HUES6 (cell line): Measurements from ENCODE around the gene CDK14.

Source experiments
- H3K27ac ChIP-seq: 2 replicates; pipeline ENCODE4 v1.7.0; 2013; ENCODE audit warnings: low read depth, mild to moderate bottlenecking, low read length, inconsistent platforms
- H3K27me3 ChIP-seq: 2 replicates; pipeline ENCODE4 v1.6.1; 2013; ENCODE audit warnings: low read length; ENCODE audit not compliant: control insufficient read depth, insufficient read depth
- H3K36me3 ChIP-seq: 2 replicates; pipeline ENCODE4 v1.6.1; 2013; ENCODE audit warnings: low read length; ENCODE audit not compliant: control insufficient read depth, insufficient read depth
- H3K4me1 ChIP-seq: 2 replicates; pipeline ENCODE4 v1.6.1; 2013; ENCODE audit warnings: low read length; ENCODE audit not compliant: control insufficient read depth, insufficient read depth
- H3K4me3 ChIP-seq: 2 replicates; pipeline ENCODE4 v1.5.1; 2013; ENCODE audit warnings: low read depth, low read length
- H3K9ac ChIP-seq: one replicate; pipeline ENCODE4 v1.6.1; 2013; ENCODE audit warnings: mild to moderate bottlenecking, low read length
- H3K9me3 ChIP-seq: 2 replicates; pipeline ENCODE4 v1.6.1; 2013; ENCODE audit warnings: low read depth, low read length; ENCODE audit not compliant: control insufficient read depth, insufficient read depth

The CDK14 gene

GRCh38 chr7:90595801-90596670 is at the start of gene CDK14:
Gene CDK14 (plus strand): TSS chr7:90596321. CDS start chr7:90596628, 307 bp downstream.
- H3K4me3 ChIP-seq: peak within 1 kb of the TSS; percentile 81
- H3K4me1 ChIP-seq: peaks cover 26% of the 10 kb centered on the region
- peak within 1 kb of the TSS; percentile 70; the same call in 1 of the 2 replicates for H3K27ac ChIP-seq
- H3K27me3 ChIP-seq: peaks cover 2% of the 10 kb centered on the region; the same call in 1 of the 2 replicates
- peak within 1 kb of the TSS; percentile 90 for H3K9ac ChIP-seq
- no peaks in the 10 kb centered on the region for H3K36me3 ChIP-seq
- H3K9me3 ChIP-seq: no peaks in the 10 kb centered on the region

DNA sequence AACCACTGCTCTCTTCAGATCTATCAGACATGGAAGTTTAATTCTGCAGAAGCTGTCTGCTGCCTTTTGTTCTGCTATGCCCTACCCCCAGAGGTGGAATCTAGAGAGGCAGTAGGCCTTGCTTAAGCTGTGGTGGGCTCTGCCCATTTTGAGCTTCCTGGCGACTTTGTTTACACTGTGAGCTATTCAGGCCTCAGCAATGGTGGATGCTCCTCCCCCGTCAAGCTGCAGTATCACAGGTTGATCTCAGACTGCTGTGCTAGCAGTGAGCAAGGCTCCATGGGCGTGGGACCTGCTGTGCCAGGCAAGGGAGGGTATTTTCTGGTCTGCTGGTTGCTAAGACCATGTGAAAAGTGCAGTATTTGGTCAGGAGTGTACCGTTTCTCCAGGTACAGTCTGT is 45.1 kb upstream of the CDK14 start:
- Histone ChIP-seq H3K9me3 (no peaks in the 10 kb centered on the region), H3K27me3 (no peaks in the 10 kb centered on the region), H3K4me3 (no peak overlapping the region), H3K9ac (no peak overlapping the region), H3K4me1 (peaks cover 7% of the 10 kb centered on the region), H3K27ac (no peak overlapping the region), H3K36me3 (no peaks in the 10 kb centered on the region)

- H3K4me1 ChIP-seq: peaks cover 7% of the 10 kb centered on the region
- H3K27ac ChIP-seq: no peak overlapping the region
- no peaks in the 10 kb centered on the region for H3K27me3 ChIP-seq
- H3K9me3 ChIP-seq: no peaks in the 10 kb centered on the region
- H3K9ac ChIP-seq: no peak overlapping the region
- H3K4me3 ChIP-seq: no peak overlapping the region
- no peaks in the 10 kb centered on the region for H3K36me3 ChIP-seq
Observed at GRCh38 chr7:90552521-90552920, 43.6 kb upstream of the CDK14 start.

DNA sequence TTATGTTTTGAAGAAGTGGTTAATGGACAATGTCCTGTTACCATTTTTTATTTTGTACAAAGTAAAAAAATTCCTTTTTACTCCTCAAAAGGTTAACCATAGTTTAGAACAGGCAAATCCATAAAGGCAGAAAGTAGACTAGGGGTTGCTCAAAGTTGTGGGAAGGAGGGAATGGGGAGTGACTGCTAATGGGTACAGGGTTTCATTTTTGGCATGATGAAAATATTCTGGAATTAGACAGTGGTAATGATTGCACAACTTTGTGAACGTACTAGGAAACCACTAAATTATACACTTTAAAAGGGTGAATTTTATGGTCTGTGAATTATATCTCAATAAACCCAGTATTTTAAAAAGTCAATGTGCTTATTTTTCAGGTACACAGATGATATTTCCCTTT is 35.4 kb upstream of the CDK14 start:
- Histone ChIP-seq H3K36me3 (no peaks in the 10 kb centered on the region), H3K27me3 (no peaks in the 10 kb centered on the region), H3K4me3 (no peak overlapping the region), H3K9ac (no peak overlapping the region), H3K27ac (no peak overlapping the region), H3K4me1 (no peaks in the 10 kb centered on the region), H3K9me3 (no peaks in the 10 kb centered on the region)

GRCh38 chr7:90563286-90563685 is 32.8 kb upstream of the CDK14 start:
- H3K36me3 ChIP-seq: no peaks in the 10 kb centered on the region
- no peaks in the 10 kb centered on the region for H3K9me3 ChIP-seq

DNA sequence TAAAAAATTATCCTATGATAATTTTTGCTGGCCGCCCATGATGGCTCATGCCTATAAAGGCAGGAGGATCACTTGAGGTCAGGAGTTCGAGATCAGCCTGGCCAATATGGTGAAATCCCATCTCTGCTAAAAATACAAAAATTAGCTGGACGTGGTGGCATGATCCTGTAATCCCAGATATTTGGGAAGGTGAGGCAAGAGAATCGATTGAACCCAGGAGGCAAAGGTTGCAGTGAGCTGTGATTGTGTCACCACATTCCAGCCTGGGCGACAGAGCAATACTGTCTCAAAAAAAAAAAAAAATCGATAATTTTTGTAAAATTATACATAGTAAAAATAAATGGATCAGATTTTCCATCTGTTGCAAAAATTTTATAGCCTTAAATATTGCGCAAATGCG is 31.7 kb upstream of the CDK14 start:
- Histone ChIP-seq H3K4me1 (no peaks in the 10 kb centered on the region), H3K36me3 (no peaks in the 10 kb centered on the region), H3K9ac (no peak overlapping the region), H3K9me3 (no peaks in the 10 kb centered on the region), H3K27me3 (no peaks in the 10 kb centered on the region), H3K4me3 (no peak overlapping the region), H3K27ac (no peak overlapping the region)

More at GRCh38 chr7:90563286-90563685, 32.8 kb upstream of the CDK14 start:
- H3K27ac ChIP-seq: no peak overlapping the region
- no peak overlapping the region for H3K4me3 ChIP-seq
- H3K27me3 ChIP-seq: no peaks in the 10 kb centered on the region
- no peaks in the 10 kb centered on the region for H3K4me1 ChIP-seq
- H3K9ac ChIP-seq: no peak overlapping the region

DNA sequence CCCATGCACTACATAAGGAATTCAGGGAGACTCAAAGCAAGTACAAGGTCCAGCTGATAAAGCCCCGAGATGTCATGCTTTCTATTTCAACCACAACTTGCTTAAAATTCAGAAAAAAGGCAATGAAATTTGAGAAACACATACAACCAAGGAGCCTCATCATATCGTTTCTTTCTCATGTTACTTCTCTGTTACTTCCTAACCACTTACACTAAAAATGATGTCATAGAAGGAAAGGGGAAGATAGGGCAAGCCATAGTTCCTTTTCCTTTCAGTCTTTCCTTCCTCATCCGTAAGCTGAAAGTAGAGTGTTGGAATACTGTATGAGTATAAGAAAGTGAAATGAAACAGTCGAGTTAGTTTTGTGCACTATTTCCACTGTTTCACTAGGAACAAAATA is 27.9 kb upstream of the CDK14 start:
- H3K27me3 ChIP-seq: no peaks in the 10 kb centered on the region
- no peak overlapping the region for H3K27ac ChIP-seq
- no peak overlapping the region for H3K9ac ChIP-seq
- H3K4me3 ChIP-seq: no peak overlapping the region
- H3K9me3 ChIP-seq: no peaks in the 10 kb centered on the region
- no peaks in the 10 kb centered on the region for H3K4me1 ChIP-seq
- no peaks in the 10 kb centered on the region for H3K36me3 ChIP-seq

DNA sequence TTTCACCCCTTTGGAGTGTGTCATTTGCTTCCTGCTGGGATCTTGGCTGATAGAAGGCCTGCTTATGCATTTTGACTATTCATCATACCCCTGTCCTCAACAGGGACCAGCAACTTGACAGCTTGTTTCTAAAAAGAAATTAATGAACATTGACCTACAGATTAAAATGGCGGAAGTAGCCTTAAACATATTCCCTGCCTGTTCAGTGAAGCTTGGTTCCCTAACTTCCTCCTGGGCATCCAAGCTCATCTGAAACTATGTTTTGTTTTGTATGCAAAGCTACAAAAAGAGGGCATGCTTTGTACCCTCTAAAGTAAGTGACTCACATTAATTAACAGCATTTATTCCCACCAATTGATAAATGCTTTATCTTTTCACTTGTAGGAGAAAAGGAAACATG is 26.8 kb upstream of the CDK14 start:
- Histone ChIP-seq H3K4me3 (no peak overlapping the region), H3K27ac (no peak overlapping the region), H3K36me3 (no peaks in the 10 kb centered on the region), H3K9ac (no peak overlapping the region), H3K9me3 (no peaks in the 10 kb centered on the region), H3K4me1 (0 out of 2 replicates have a peak, but pooled peaks cover 2% of the 10 kb centered on the region), H3K27me3 (no peaks in the 10 kb centered on the region)

DNA sequence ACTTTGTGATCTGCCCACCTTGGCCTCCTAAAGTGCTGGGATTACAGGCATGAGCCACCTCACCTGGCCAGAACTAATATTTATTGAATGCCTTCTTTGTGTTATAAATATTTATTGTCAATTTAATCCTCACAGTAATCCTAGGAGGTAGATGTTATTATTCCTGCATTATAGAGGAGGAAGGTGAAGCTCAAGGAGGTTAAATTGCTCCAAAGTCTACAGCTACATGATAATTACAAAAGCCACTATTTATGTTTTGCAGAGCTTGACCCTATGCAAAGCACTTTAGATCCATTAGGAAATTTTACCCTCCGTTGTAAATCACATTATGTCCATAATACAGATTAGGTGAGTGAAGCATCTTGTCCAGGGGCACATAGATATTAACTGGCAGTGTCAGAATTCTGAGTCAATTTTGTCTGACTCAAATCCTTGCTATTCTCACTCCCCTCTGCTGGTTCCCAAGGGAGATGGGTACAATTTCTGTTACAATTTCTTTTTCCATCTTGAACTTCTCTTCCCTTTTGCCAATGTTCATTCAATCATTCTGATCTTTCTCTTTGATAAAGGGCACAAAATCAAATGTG is 25.7 kb upstream of the CDK14 start:
- no peak overlapping the region for H3K27ac ChIP-seq
- peaks cover 7% of the 10 kb centered on the region; the same call in 1 of the 2 replicates for H3K4me1 ChIP-seq
- no peaks in the 10 kb centered on the region for H3K9me3 ChIP-seq
- H3K9ac ChIP-seq: no peak overlapping the region
- no peaks in the 10 kb centered on the region for H3K27me3 ChIP-seq
- no peak overlapping the region for H3K4me3 ChIP-seq
- H3K36me3 ChIP-seq: no peaks in the 10 kb centered on the region

GRCh38 chr7:90574146-90574819 is 21.8 kb upstream of the CDK14 start:
- no peaks in the 10 kb centered on the region for H3K36me3 ChIP-seq
- H3K9ac ChIP-seq: no peak overlapping the region
- H3K27ac ChIP-seq: no peak overlapping the region
- H3K4me3 ChIP-seq: no peak overlapping the region
- H3K9me3 ChIP-seq: no peaks in the 10 kb centered on the region
- H3K4me1 ChIP-seq: peaks cover 7% of the 10 kb centered on the region; the same call in 1 of the 2 replicates
- H3K27me3 ChIP-seq: no peaks in the 10 kb centered on the region

- Histone ChIP-seq H3K4me1 (peaks cover 7% of the 10 kb centered on the region; the same call in 1 of the 2 replicates), H3K4me3 (no peak overlapping the region), H3K27me3 (no peaks in the 10 kb centered on the region), H3K9ac (no peak overlapping the region), H3K36me3 (no peaks in the 10 kb centered on the region), H3K9me3 (no peaks in the 10 kb centered on the region), H3K27ac (no peak overlapping the region)
Observed at GRCh38 chr7:90574820-90575187, 21.3 kb upstream of the CDK14 start.
